Measurements from ENCODE around the gene PAPLN. TPM values are rescaled to one million over a fixed set of nuclear protein-coding genes. Genes with fewer than 3 reads are reported as not detected.

Gene PAPLN
- total RNA-seq, 2 donors from 2014 or later = 9.6 to 13.5 TPM

- Histone ChIP-seq H3K9me3 (no peaks in the 10 kb centered on the region), H3K36me3 (replicated peaks in 1 of 2; ENCODE audit: insufficient read depth in 1 of 2, low read depth in 2 of 2) (no peaks in the 10 kb centered on the region), H3K4me1 (peaks cover 7% of the 10 kb centered on the region), H3K27ac (no peak overlapping the region), H3K4me3 (no peak overlapping the region), H3K27me3 (no peaks in the 10 kb centered on the region)
- intact Hi-C loops (cut with DNase I) = no loop called here
- 68 to 88% methylated on average over 2 of the region's 2 CpGs for WGBS, 2 donors
- TF ChIP-seq POLR2A (IDR thresholded peaks at IDR 0.05) (no peak), CTCF (IDR thresholded peaks at IDR 0.05) (no peak)
- ATAC-seq = no peak
- no peak for DNase-seq
These were observed 74.4 kb downstream of the PAPLN start for GRCh38 chr14:73311708-73312030.

GRCh38 chr14:73312687-73313086 is 75.4 kb downstream of the PAPLN start:
- intact Hi-C loops (cut with DNase I) = no loop called here
- ATAC-seq (no peak), DNase-seq (no peak)
- Histone ChIP-seq H3K27me3 (no peaks in the 10 kb centered on the region), H3K4me3 (no peak overlapping the region), H3K36me3 (replicated peaks in 1 of 2; ENCODE audit: insufficient read depth in 1 of 2, low read depth in 2 of 2) (no peaks in the 10 kb centered on the region), H3K27ac (no peak overlapping the region), H3K9me3 (no peaks in the 10 kb centered on the region), H3K4me1 (peaks cover 7% of the 10 kb centered on the region)
- WGBS, 2 donors = 72 to 80% methylated on average over 3 of the region's 3 CpGs
- TF ChIP-seq POLR2A (IDR thresholded peaks at IDR 0.05) (no peak), CTCF (IDR thresholded peaks at IDR 0.05) (no peak)

GRCh38 chr14:73313151-73313550 is 75.8 kb downstream of the PAPLN start:
- Histone ChIP-seq H3K4me3 (no peak overlapping the region), H3K9me3 (no peaks in the 10 kb centered on the region), H3K27me3 (no peaks in the 10 kb centered on the region), H3K4me1 (peaks cover 7% of the 10 kb centered on the region), H3K36me3 (replicated peaks in 1 of 2; ENCODE audit: insufficient read depth in 1 of 2, low read depth in 2 of 2) (no peaks in the 10 kb centered on the region), H3K27ac (no peak overlapping the region)
- ATAC-seq (no peak), DNase-seq (no peak)
- intact Hi-C loops (cut with DNase I) = no loop called here
- WGBS, 2 donors = 97 to 98% methylated on average over 4 of the region's 4 CpGs
- TF ChIP-seq CTCF (IDR thresholded peaks at IDR 0.05) = no peak
- no peak for TF ChIP-seq POLR2A (IDR thresholded peaks at IDR 0.05)

GRCh38 chr14:73323896-73324399 is 86.6 kb downstream of the PAPLN start:
- DNase-seq = no peak
- no peak for ATAC-seq
- no peaks in the 10 kb centered on the region for H3K27me3 ChIP-seq
- WGBS, 2 donors = 43 to 44% methylated on average over 3 of the region's 3 CpGs
- peaks cover 0 to 1% of the 10 kb centered on the region in 2 donors for H3K36me3 ChIP-seq (replicated peaks in 1 of 2; ENCODE audit: insufficient read depth in 1 of 2, low read depth in 2 of 2)
- intact Hi-C loops (cut with DNase I) = no loop called here
- H3K9me3 ChIP-seq = no peaks in the 10 kb centered on the region
- peaks cover 15% of the 10 kb centered on the region for H3K4me1 ChIP-seq
- no peak for TF ChIP-seq CTCF (IDR thresholded peaks at IDR 0.05)
- TF ChIP-seq POLR2A (IDR thresholded peaks at IDR 0.05) = no peak
- no peak overlapping the region for H3K27ac ChIP-seq
- no peak overlapping the region for H3K4me3 ChIP-seq

Small RNA genes within 50 kb of the gene (small RNA-seq; reads per million reads assigned to genes)
- gene AC004858.1 (not detected), gene RNU6-419P (not detected)

Other genes with a start within 250 kb of the PAPLN start
- 10 to 100 TPM in 1 of 2 donors, 1 to 10 TPM in 1; 6.5 to 16.8 TPM for gene ZFYVE1, start 210.4 kb upstream of the PAPLN start, total RNA-seq
- 10 to 100 TPM; 52.7 to 75.8 TPM for gene RBM25, start 179.0 kb upstream of the PAPLN start, total RNA-seq
- 10 to 100 TPM; 14.2 to 21.8 TPM for gene PSEN1, start 101.0 kb upstream of the PAPLN start, total RNA-seq
- gene NUMB, start 221.0 kb downstream of the PAPLN start, total RNA-seq = 10 to 100 TPM; 43.8 to 45.2 TPM